Measurements from ENCODE around the gene MYOM1.

Gene MYOM1

DNA sequence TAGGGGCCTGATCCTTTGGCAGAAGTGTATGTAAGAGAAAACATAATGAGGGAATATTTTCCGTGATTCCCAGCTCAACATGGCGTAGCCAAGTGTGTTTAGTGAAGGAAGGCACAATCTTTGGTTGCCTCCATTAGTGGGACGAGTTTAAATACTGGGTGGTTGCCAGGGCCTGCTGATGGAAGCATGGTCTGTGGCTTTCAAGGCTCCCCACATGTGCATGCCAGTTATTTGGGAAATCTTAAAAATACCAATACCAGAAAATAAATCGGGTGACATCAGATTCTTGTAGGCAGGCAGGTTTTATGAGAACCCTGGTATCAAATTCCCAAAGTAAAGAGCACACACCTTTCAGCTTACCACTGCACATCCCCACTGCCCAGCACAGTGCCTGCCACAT, 35.0 kb upstream of the MYOM1 start:
- TF ChIP-seq CTCF (conservative IDR thresholded peaks at IDR 0.05) (no peak), ZFX (IDR thresholded peaks at IDR 0.05) (no peak)
- no peak overlapping the region; the same call in 1 of the 2 replicates for H3K27ac ChIP-seq

- TF ChIP-seq CTCF (conservative IDR thresholded peaks at IDR 0.05) (no peak), ZFX (IDR thresholded peaks at IDR 0.05) (no peak)
- H3K27ac ChIP-seq, result no peak overlapping the region
Observed at GRCh38 chr18:3252843-3253242, 33.1 kb upstream of the MYOM1 start.

GRCh38 chr18:3251963-3252277, 32.2 kb upstream of the MYOM1 start:
- no peak overlapping the region for H3K27ac ChIP-seq
- no peak for TF ChIP-seq ZFX (IDR thresholded peaks at IDR 0.05)
- no peak for TF ChIP-seq CTCF (conservative IDR thresholded peaks at IDR 0.05)

GRCh38 chr18:3251249-3251962, 31.6 kb upstream of the MYOM1 start:
- no peak for TF ChIP-seq CTCF (conservative IDR thresholded peaks at IDR 0.05)
- no peak for TF ChIP-seq ZFX (IDR thresholded peaks at IDR 0.05)

DNA sequence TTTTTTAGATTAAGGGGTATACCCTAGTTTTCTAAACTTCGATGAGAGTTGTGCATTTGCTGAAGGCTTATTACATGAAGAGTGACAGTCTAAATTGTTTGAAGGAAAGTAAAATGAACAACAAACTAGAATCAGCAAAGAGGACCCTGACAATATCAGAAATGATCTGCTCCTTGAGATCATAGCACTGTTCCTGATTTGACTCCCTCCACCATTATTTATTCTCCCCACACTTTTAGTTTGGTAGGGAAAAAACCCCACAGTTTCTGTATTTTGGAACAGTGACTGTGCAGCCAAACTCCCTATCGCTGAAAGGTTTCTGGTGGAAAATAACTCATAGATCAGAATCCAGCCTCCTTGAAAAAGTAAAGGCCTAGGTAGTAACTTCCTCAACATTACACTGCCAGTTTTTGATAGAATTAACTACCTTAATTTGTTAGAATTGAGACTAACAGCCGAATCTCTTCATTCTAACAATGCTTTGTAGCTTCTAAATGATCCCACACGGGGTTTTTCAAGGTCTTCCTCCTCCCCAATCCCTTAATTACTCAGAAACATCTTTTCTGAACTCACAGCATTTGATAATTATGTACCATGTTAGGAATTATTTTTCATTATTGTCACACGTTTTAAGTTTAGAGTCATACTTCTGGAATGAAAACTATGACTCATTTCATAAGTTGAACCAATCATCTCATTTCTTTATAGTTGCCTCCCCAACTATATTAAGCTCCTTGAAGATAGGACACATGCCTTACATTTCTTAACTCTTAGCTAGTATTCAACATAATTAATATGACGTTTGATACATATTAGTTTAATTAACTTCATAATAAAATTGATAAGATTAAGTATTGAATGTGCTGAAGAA, 30.7 kb upstream of the MYOM1 start:
- no peak overlapping the region for H3K27ac ChIP-seq

More at GRCh38 chr18:3251249-3251962, 31.6 kb upstream of the MYOM1 start:
- no peak overlapping the region for H3K27ac ChIP-seq

DNA sequence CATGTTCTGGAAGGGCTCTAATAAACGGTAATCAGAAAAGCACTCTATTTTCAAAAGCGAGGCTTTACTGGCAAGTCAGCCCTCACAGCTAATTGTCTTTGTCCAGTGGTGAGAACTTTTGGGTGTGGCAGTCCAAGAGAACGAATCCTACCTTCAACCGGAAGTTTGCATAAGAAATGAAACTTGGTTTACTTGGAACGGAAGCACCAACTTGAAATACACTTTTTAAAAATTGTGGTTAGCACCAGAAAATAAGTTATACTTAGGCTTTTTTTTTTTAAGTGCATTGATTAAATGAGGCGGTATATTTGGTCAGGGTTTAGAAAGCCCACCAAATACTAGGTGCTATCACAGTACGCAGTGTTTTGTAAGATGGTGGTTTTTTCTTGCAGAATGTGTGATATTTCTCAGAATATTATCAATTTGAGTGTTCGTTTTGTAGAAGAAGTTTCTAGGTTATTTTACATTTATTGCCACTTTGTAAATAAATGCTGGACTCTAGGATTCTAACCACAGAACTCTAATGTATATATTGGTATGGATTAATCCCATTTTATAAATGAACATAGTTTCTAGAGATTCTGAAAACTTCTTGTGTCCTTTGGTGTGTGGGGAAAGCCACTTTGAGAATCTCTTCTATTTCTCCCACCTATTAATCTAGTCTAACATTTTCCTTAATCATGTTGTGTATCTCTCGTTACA, 29.0 kb upstream of the MYOM1 start:
- TF ChIP-seq CTCF (conservative IDR thresholded peaks at IDR 0.05) (no peak), ZFX (IDR thresholded peaks at IDR 0.05) (no peak)
- H3K27ac ChIP-seq, result no peak overlapping the region

More for the DNA sequence above, 30.7 kb upstream of the MYOM1 start:
- TF ChIP-seq CTCF (conservative IDR thresholded peaks at IDR 0.05) (no peak), ZFX (IDR thresholded peaks at IDR 0.05) (no peak)
